PC-9 (cell line): ENCODE data around the gene NCK1. TPM values are rescaled to one million over a fixed set of nuclear protein-coding genes. Genes with fewer than 3 reads are reported as not detected.

Experiments used
- BruUV-seq: library from RNA; stranded (reverse); fragments of 400-500 nt; replicated peaks from 2 replicates; lab custom pipeline; 2021; lab: Mats Ljungman, UMichigan
- CTCF ChIA-PET: fragments of 300-600 bp; sonication (Branson Sonifier 250); formaldehyde crosslinking; loops from one replicate; lab custom pipeline; 2022; ENCODE audit warnings: antibody characterized with exemption; lab: Charles Lee
- POLR2A ChIA-PET: fragments of 300-600 bp; sonication (Branson Sonifier 250); formaldehyde crosslinking; loops from one replicate; lab custom pipeline; 2022; ENCODE audit warnings: antibody characterized with exemption; ENCODE audit not compliant: unreplicated experiment; lab: Charles Lee
- DNase-seq, 2 experiments: peaks; one replicate each; pipeline versions ENCODE4 v3.0.0 to v3.0.0-alpha.2; 2015 to 2022; ENCODE audit warnings: mixed read lengths in 1 of 2
- H2AFZ ChIP-seq: fragments of 200-600 bp; sonication (generic); 2 replicates; pipeline ENCODE4 v1.8.1; 2017; ENCODE audit warnings: antibody characterized with exemption
- H3F3A ChIP-seq: fragments of 200-600 bp; sonication (generic); 2 replicates; pipeline ENCODE4 v1.8.1; 2017; ENCODE audit warnings: antibody characterized with exemption, mild to moderate bottlenecking, low read depth; ENCODE audit not compliant: insufficient read depth
- H3K27ac ChIP-seq: fragments of 200-600 bp; sonication (generic); 2 replicates; pipeline ENCODE4 v1.6.1; 2016; ENCODE audit warnings: mixed run types
- H3K27me3 ChIP-seq: fragments of 200-600 bp; sonication (generic); 2 replicates; pipeline ENCODE4 v1.6.1; 2016; ENCODE audit warnings: low read depth, mixed run types; ENCODE audit not compliant: insufficient read depth
- H3K36me3 ChIP-seq: fragments of 200-600 bp; sonication (generic); 2 replicates; pipeline ENCODE4 v1.6.1; 2016; ENCODE audit warnings: low read depth, mixed run types
- H3K4me1 ChIP-seq: fragments of 200-600 bp; sonication (generic); replicated peaks from 2 replicates; pipeline ENCODE4 v1.6.1; 2016; ENCODE audit warnings: mixed run types; ENCODE audit not compliant: insufficient read depth
- H3K4me2 ChIP-seq: fragments of 200-600 bp; sonication (generic); 2 replicates; pipeline ENCODE4 v1.6.1; 2017; ENCODE audit warnings: mixed run types
- H3K4me3 ChIP-seq: fragments of 200-600 bp; sonication (generic); 2 replicates; pipeline ENCODE4 v1.6.1; 2016; ENCODE audit warnings: mixed run types
- H3K79me2 ChIP-seq: fragments of 200-600 bp; sonication (generic); 2 replicates; pipeline ENCODE4 v1.6.1; 2017; ENCODE audit warnings: low read depth, mixed run types
- H3K9me2 ChIP-seq: fragments of 200-600 bp; sonication (generic); 2 replicates; pipeline ENCODE4 v1.8.1; 2017; ENCODE audit warnings: mild to moderate bottlenecking; ENCODE audit not compliant: insufficient read depth
- H3K9me3 ChIP-seq: fragments of 200-600 bp; sonication (generic); 2 replicates; pipeline ENCODE4 v1.8.1; 2016; ENCODE audit warnings: low read depth; ENCODE audit not compliant: insufficient read depth
- H4K20me1 ChIP-seq: fragments of 200-600 bp; sonication (generic); 2 replicates; pipeline ENCODE4 v1.8.1; 2017; ENCODE audit not compliant: insufficient read depth
- EZH2 ChIP-seq: fragments of 200-600 bp; sonication (generic); IDR thresholded peaks from 2 replicates; pipeline ENCODE4 v1.8.0; 2017; ENCODE audit warnings: antibody characterized with exemption, low read depth
- intact Hi-C: fragments of 100-400 bp; cut with micrococcal nuclease; formaldehyde crosslinking; loops from one replicate; pipeline ENCODE4 v1.10.0; 2022; ENCODE audit not compliant: unreplicated experiment
- total RNA-seq: library from RNA; stranded (reverse); gene quantifications from 2 replicates; pipeline ENCODE4 v1.2.3, GENCODE V29; 2021
- TF ChIP-seq, protein P1 (sequence below): fragments of 200-600 bp; sonication (generic); conservative IDR thresholded peaks from 2 replicates; pipeline ENCODE4 v1.6.1; 2017; ENCODE audit warnings: mixed run types, antibody characterized with exemption, mild to moderate bottlenecking, moderate library complexity

The NCK1 gene
- total RNA-seq, 1 experiment from 2014 or later = 42.7 TPM

DNA sequence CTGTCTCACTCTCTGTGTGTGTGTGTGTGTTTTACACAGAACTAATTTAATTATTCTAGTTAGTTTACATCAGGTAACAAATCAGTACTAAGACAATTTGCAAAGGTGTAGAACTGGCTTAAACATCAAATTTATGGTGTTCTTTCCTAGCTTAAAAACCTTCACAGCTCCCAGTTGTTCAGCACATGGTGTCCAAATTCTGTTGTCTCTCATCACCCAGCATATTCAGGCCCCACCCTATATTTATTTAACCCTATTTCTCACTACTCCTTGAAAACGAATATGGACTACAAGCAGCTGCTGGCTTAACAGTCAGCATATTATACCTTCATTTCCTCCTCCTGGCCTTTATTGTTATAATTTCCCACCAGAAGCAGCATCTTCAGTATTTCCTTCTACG is 96.9 kb downstream of the NCK1 start:
- Histone ChIP-seq H3K9me2 (no peaks in the 10 kb centered on the region), H3K27ac (no peak overlapping the region), H3K27me3 (no peaks in the 10 kb centered on the region), H3K4me3 (no peak overlapping the region), H3K9me3 (no peaks in the 10 kb centered on the region), H3K79me2 (no peaks in the 10 kb centered on the region), H3K4me1 (peaks cover 74% of the 10 kb centered on the region), H3F3A (peaks cover 63% of the 10 kb centered on the region), H3K36me3 (0 out of 2 replicates have a peak, but pooled peaks cover 4% of the 10 kb centered on the region), H4K20me1 (no peaks in the 10 kb centered on the region), H2AFZ (no peak overlapping the region), H3K4me2 (no peak overlapping the region)
- CTCF ChIA-PET = no interaction called here
- no TSS peak for BruUV-seq
- DNase-seq = no peak
- TF ChIP-seq, protein P1, sequence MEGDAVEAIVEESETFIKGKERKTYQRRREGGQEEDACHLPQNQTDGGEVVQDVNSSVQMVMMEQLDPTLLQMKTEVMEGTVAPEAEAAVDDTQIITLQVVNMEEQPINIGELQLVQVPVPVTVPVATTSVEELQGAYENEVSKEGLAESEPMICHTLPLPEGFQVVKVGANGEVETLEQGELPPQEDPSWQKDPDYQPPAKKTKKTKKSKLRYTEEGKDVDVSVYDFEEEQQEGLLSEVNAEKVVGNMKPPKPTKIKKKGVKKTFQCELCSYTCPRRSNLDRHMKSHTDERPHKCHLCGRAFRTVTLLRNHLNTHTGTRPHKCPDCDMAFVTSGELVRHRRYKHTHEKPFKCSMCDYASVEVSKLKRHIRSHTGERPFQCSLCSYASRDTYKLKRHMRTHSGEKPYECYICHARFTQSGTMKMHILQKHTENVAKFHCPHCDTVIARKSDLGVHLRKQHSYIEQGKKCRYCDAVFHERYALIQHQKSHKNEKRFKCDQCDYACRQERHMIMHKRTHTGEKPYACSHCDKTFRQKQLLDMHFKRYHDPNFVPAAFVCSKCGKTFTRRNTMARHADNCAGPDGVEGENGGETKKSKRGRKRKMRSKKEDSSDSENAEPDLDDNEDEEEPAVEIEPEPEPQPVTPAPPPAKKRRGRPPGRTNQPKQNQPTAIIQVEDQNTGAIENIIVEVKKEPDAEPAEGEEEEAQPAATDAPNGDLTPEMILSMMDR = no peak
- no peak for TF ChIP-seq EZH2
- intact Hi-C loops = loop anchor here (5.0 kb wide), 3 partner anchors 97 to 332 kb away; partner anchors contain the start of genes NCK1 and STAG1
- POLR2A ChIA-PET = no interaction called here

GRCh38 chr3:136959599-136959998 is 97.6 kb downstream of the NCK1 start:
- Histone ChIP-seq H3K79me2 (no peaks in the 10 kb centered on the region), H3K36me3 (0 out of 2 replicates have a peak, but pooled peaks cover 4% of the 10 kb centered on the region), H4K20me1 (no peaks in the 10 kb centered on the region), H3K9me2 (no peaks in the 10 kb centered on the region), H3F3A (peaks cover 63% of the 10 kb centered on the region), H3K4me3 (no peak overlapping the region), H2AFZ (no peak overlapping the region), H3K4me2 (no peak overlapping the region), H3K27me3 (no peaks in the 10 kb centered on the region), H3K27ac (no peak overlapping the region), H3K9me3 (no peaks in the 10 kb centered on the region), H3K4me1 (peaks cover 67% of the 10 kb centered on the region)
- no peak for DNase-seq
- BruUV-seq = no TSS peak
- TF ChIP-seq EZH2 = no peak
- TF ChIP-seq, protein P1 = no peak
- intact Hi-C loops = loop anchor here (5.0 kb wide), 3 partner anchors 97 to 332 kb away; partner anchors contain the start of genes NCK1 and STAG1
- ChIA-PET POLR2A (interaction anchor here (0.6 kb wide), 1 partner anchor 206 kb away, joined by 3 read pairs; no protein-coding TSS in a partner anchor), CTCF (no interaction called here)

GRCh38 chr3:136960838-136961836 is 99.1 kb downstream of the NCK1 start:
- Histone ChIP-seq H3K36me3 (0 out of 2 replicates have a peak, but pooled peaks cover 4% of the 10 kb centered on the region), H3K27me3 (no peaks in the 10 kb centered on the region), H3K4me3 (peak overlapping the region; percentile 34; the same call in 1 of the 2 replicates), H3F3A (peaks cover 48% of the 10 kb centered on the region), H3K4me1 (peaks cover 52% of the 10 kb centered on the region), H4K20me1 (no peaks in the 10 kb centered on the region), H3K79me2 (no peaks in the 10 kb centered on the region), H2AFZ (no peak overlapping the region; the same call in 1 of the 2 replicates), H3K9me2 (no peaks in the 10 kb centered on the region), H3K9me3 (no peaks in the 10 kb centered on the region), H3K4me2 (peak overlapping the region; percentile 71), H3K27ac (peak overlapping the region; percentile 75)
- CTCF ChIA-PET = interaction anchor here (0.6 kb wide), 2 partner anchors 422 to 1962 kb away, joined by 3 read pairs; no protein-coding TSS in a partner anchor
- DNase-seq = peak; percentile 76 to 84
- no peak for TF ChIP-seq EZH2
- TF ChIP-seq, protein P1 = no peak
- POLR2A ChIA-PET = no interaction called here
- intact Hi-C loops = loop anchor here (5.0 kb wide), 1 partner anchor 36 kb away; no protein-coding TSS in a partner anchor
- BruUV-seq = no TSS peak
